A673 (cell line): ENCODE results near the gene MYO1E.

Experiments used
- EZH2 ChIP-seq: fragments of 200-600 bp; sonication (generic); IDR thresholded peaks from 2 replicates; pipeline ENCODE4 v1.6.1; 2017; ENCODE audit warnings: borderline replicate concordance, low read depth, mild to moderate bottlenecking, mixed read lengths, antibody characterized with exemption, low read length; ENCODE audit not compliant: poor library complexity, severe bottlenecking
- TF ChIP-seq, protein P1 (sequence below): fragments of 300-800, 200-600 bp; sonication (generic); conservative IDR thresholded peaks from 2 replicates; pipeline ENCODE4 v1.5.1; 2017; ENCODE audit warnings: low read depth, mild to moderate bottlenecking, antibody characterized with exemption, low read length, moderate library complexity, mixed read lengths

DNA sequence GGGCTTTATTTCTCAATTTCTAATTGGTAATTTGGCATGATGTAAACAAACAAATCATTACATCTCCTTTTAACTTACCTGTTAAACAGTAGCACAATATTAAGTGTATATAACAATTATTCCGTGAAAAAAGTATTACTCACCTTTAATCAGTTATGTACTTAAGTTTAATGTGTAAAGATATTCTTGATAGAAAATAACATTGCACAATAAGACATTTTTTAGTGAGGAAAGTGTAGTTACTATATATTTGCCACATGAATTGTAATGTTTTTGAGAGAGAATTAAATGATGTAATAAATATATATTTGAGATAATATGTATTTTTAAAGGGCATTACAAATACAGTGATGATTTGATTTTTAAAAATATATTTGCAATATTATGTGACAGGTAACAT lies 278.6 kb downstream of the MYO1E start:
- TF ChIP-seq, protein P1, sequence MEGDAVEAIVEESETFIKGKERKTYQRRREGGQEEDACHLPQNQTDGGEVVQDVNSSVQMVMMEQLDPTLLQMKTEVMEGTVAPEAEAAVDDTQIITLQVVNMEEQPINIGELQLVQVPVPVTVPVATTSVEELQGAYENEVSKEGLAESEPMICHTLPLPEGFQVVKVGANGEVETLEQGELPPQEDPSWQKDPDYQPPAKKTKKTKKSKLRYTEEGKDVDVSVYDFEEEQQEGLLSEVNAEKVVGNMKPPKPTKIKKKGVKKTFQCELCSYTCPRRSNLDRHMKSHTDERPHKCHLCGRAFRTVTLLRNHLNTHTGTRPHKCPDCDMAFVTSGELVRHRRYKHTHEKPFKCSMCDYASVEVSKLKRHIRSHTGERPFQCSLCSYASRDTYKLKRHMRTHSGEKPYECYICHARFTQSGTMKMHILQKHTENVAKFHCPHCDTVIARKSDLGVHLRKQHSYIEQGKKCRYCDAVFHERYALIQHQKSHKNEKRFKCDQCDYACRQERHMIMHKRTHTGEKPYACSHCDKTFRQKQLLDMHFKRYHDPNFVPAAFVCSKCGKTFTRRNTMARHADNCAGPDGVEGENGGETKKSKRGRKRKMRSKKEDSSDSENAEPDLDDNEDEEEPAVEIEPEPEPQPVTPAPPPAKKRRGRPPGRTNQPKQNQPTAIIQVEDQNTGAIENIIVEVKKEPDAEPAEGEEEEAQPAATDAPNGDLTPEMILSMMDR: no peak
- TF ChIP-seq EZH2: no peak
